SJSA1 (cell line): ENCODE data around the gene ADH7. TPM values are rescaled to one million over a fixed set of nuclear protein-coding genes. Genes with fewer than 3 reads are reported as not detected.
A peak's percentile ranks its signal among the peaks of the same experiment; 100 is the strongest.
"Not testable (repeated sequence)": the region's sequence is repeated elsewhere in the genome, so short reads cannot be mapped to it uniquely, and the experiment has no call there.

Experiments
- DNase-seq, 2 experiments: peaks; one replicate each; pipeline ENCODE4 v3.0.0-alpha.2; 2015 to 2020; ENCODE audit warnings: low spot score in 2 of 2, low read depth in 1 of 2
- H3K27ac ChIP-seq: fragments of 250-450 bp; sonication (Bioruptor Pico); 2 replicates; pipeline ENCODE4 v1.5.1; 2020; ENCODE audit warnings: mild to moderate bottlenecking, moderate library complexity
- H3K27me3 ChIP-seq: fragments of 250-450 bp; sonication (Bioruptor Pico); replicated peaks from 2 replicates; pipeline ENCODE4 v1.5.1; 2020; ENCODE audit warnings: mild to moderate bottlenecking, moderate library complexity
- H3K36me3 ChIP-seq: fragments of 250-450 bp; sonication (Bioruptor Pico); 2 replicates; pipeline ENCODE4 v1.5.1; 2020; ENCODE audit warnings: mild to moderate bottlenecking
- H3K4me1 ChIP-seq: fragments of 250-450 bp; sonication (Bioruptor Pico); replicated peaks from 2 replicates; pipeline ENCODE4 v1.6.1; 2021; ENCODE audit warnings: mild to moderate bottlenecking
- H3K4me3 ChIP-seq: fragments of 250-450 bp; sonication (Bioruptor Pico); 2 replicates; pipeline ENCODE4 v1.5.1; 2020; ENCODE audit warnings: mild to moderate bottlenecking
- H3K9me3 ChIP-seq: fragments of 250-450 bp; sonication (Bioruptor Pico); replicated peaks from 2 replicates; pipeline ENCODE4 v1.5.1; 2020; ENCODE audit warnings: mild to moderate bottlenecking
- total RNA-seq: library from RNA; depleted of rRNA; stranded (reverse); fragments of >200 nt; shearing (Covaris generic); gene quantifications from 2 replicates; pipeline ENCODE4 v1.2.3, GENCODE V29; 2014

Gene ADH7
- total RNA-seq, 1 experiment from 2014 or later = not detected

GRCh38 chr4:99447513-99447912 is 12.4 kb upstream of the ADH7 start:
- Histone ChIP-seq H3K36me3 (no peaks in the 10 kb centered on the region), H3K9me3 (peaks cover 2% of the 10 kb centered on the region; the same call in 1 of the 2 replicates), H3K4me1 (peaks cover 8% of the 10 kb centered on the region), H3K27me3 (no peaks in the 10 kb centered on the region), H3K27ac (peak overlapping the region; percentile 12; the same call in 1 of the 2 replicates), H3K4me3 (no peak overlapping the region)
- no peak for DNase-seq

GRCh38 chr4:99447079-99447478 is 11.9 kb upstream of the ADH7 start:
- Histone ChIP-seq H3K27me3 (no peaks in the 10 kb centered on the region), H3K4me3 (no peak overlapping the region), H3K36me3 (no peaks in the 10 kb centered on the region), H3K27ac (peak overlapping the region; percentile 12; the same call in 1 of the 2 replicates), H3K4me1 (peaks cover 8% of the 10 kb centered on the region), H3K9me3 (no peaks in the 10 kb centered on the region; the same call in 1 of the 2 replicates)
- peak in 1 of 2 experiments; percentile 38 for DNase-seq

DNA sequence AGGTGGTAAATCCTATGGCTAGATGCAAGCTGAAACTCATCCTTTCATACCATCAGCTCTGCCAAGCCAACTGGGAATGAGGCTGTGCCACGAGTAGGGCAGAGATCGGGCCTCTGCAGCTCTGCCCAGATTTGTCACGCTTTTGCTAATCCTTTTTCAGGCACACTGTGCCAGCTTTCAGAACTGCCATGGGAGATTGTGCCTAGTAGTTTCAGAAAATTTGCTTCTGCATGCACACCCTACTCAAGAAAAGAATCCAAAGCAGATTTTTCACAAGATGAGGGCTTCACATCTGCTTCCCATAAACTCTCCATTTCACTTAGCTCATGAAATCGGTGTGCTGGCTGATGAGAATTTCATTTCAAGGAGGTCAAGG is 3.3 kb upstream of the ADH7 start:
- Histone ChIP-seq H3K9me3 (no peaks in the 10 kb centered on the region), H3K4me1 (no peaks in the 10 kb centered on the region), H3K27ac (no peak overlapping the region), H3K27me3 (no peaks in the 10 kb centered on the region), H3K36me3 (no peaks in the 10 kb centered on the region), H3K4me3 (no peak overlapping the region)
- no peak for DNase-seq

DNA sequence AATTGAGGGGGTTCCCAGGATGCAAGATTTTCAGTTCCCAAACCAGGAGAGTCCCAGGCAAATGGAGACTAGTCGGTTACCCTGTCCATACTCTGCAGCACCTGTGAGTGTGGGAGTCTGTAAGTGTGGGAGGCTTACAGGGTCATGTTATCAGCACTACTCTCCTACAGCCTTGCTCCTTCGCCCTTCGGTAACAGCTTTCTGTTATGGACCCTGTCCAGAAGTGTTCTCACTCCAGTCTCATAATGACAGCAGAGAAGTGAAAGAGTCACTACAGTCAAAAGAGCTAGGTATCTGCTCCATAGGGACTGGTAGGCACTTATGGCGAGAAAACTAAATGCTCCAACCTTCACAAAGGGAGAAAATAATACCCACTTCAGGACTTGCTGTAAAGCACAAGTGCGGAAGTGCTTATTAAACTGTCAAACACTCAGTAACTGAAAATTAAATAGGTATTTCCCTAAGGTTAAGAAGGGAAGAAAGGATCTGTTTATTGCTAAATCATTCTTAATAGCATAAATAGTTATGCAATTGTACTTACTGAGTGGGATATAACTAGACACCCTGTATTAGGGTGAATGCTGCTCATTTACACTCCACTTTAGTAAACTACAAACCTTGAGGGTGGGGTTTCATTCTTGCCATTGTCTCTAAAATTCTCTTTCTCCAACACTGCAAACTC is 2.7 kb upstream of the ADH7 start:
- Histone ChIP-seq H3K36me3 (no peaks in the 10 kb centered on the region), H3K4me3 (no peak overlapping the region), H3K9me3 (no peaks in the 10 kb centered on the region), H3K4me1 (no peaks in the 10 kb centered on the region), H3K27ac (no peak overlapping the region), H3K27me3 (no peaks in the 10 kb centered on the region)
- DNase-seq = no peak

GRCh38 chr4:99436976-99437722 is 2.0 kb upstream of the ADH7 start:
- no peaks in the 10 kb centered on the region for H3K9me3 ChIP-seq
- no peaks in the 10 kb centered on the region for H3K4me1 ChIP-seq
- no peak for DNase-seq
- H3K27ac ChIP-seq = no peak overlapping the region
- H3K36me3 ChIP-seq = no peaks in the 10 kb centered on the region
- no peaks in the 10 kb centered on the region for H3K27me3 ChIP-seq
- no peak overlapping the region for H3K4me3 ChIP-seq

DNA sequence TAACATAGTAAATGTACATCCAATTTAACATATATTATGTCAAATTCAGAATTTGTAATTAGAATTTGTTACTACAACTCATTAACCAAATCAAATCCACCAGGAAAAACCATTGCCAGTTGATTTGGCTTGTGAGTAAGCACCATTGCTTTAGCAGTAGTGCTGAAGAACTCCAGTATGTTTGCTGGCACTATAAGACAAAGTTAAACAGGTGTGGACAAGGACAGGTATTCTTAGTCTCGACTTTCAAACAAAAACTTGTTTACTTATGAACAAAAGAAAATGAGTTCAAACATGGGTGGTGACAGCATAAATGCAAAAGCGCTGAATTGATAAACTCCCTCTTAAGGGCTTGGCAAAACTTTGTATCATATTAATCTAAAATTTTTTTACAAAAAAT is 1.3 kb upstream of the ADH7 start:
- Histone ChIP-seq H3K27me3 (no peaks in the 10 kb centered on the region), H3K9me3 (no peaks in the 10 kb centered on the region), H3K4me3 (no peak overlapping the region), H3K4me1 (no peaks in the 10 kb centered on the region), H3K36me3 (no peaks in the 10 kb centered on the region), H3K27ac (no peak overlapping the region)
- no peak for DNase-seq

GRCh38 chr4:99430106-99430505 is 5.0 kb downstream of the ADH7 start:
- Histone ChIP-seq H3K9me3 (no peaks in the 10 kb centered on the region), H3K4me3 (no peak overlapping the region), H3K27ac (no peak overlapping the region), H3K4me1 (no peaks in the 10 kb centered on the region), H3K36me3 (no peaks in the 10 kb centered on the region), H3K27me3 (no peaks in the 10 kb centered on the region)
- no peak for DNase-seq

GRCh38 chr4:99417125-99417524 is 18.0 kb downstream of the ADH7 start:
- 0 out of 2 replicates have a peak, but pooled peaks cover 2% of the 10 kb centered on the region for H3K27me3 ChIP-seq
- H3K27ac ChIP-seq = no peak overlapping the region
- DNase-seq = no peak
- H3K4me3 ChIP-seq = no peak overlapping the region
- H3K36me3 ChIP-seq = no peaks in the 10 kb centered on the region
- no peaks in the 10 kb centered on the region for H3K9me3 ChIP-seq
- no peaks in the 10 kb centered on the region for H3K4me1 ChIP-seq

GRCh38 chr4:99415762-99416161 is 19.4 kb downstream of the ADH7 start:
- H3K9me3 ChIP-seq, H3K4me1 ChIP-seq, H3K27me3 ChIP-seq, H3K36me3 ChIP-seq, H3K4me3 ChIP-seq, DNase-seq, H3K27ac ChIP-seq: not testable (repeated sequence)

GRCh38 chr4:99414902-99415301 is 20.2 kb downstream of the ADH7 start:
- H3K36me3 ChIP-seq, H3K27ac ChIP-seq: not testable (repeated sequence)

DNA sequence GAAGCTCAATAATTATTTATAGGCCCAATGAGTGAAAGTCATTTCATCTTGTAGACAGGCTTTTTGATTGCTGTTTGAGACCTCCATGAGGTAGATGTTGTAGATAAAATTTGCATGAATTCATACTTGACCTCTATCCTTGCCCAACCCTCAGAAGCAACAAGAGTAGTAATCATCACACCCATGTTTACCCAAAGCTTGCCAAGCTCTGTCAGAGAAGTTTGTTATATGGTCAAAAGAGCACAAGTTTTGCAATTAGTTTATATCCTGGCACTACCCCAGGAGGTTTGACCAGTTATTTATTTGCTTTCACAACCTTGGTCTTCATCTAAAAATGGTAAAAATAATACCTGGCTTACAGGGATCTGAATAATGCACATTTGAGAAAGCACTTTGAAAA is 20.7 kb downstream of the ADH7 start:
- Histone ChIP-seq H3K27ac (no peak overlapping the region), H3K9me3 (no peaks in the 10 kb centered on the region), H3K36me3 (no peaks in the 10 kb centered on the region), H3K27me3 (0 out of 2 replicates have a peak, but pooled peaks cover 2% of the 10 kb centered on the region), H3K4me1 (no peaks in the 10 kb centered on the region), H3K4me3 (no peak overlapping the region)
- no peak for DNase-seq

More at GRCh38 chr4:99414902-99415301, 20.2 kb downstream of the ADH7 start:
- not testable (repeated sequence) for H3K4me1 ChIP-seq, H3K27me3 ChIP-seq, DNase-seq, H3K4me3 ChIP-seq, H3K9me3 ChIP-seq

DNA sequence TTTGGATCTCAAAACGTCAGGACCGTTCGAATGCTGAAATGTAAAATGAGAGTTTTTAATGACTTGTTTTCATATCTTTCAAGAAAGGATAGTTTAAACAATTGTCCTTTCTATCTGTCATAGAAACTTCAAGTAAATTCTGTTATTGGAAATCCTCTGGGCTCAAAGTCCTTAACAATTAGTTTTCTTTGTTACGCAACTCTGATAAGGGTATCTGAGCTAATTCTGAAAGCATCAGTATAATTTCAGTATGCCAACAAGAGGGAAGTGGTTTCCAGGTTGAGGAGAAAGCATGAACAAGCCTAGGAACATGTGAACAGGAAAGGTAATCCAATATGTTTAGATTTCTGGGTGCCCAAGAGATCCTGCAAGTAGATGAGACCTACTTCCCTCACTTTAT is 22.0 kb downstream of the ADH7 start:
- no peak for DNase-seq
- H3K4me1 ChIP-seq = no peaks in the 10 kb centered on the region
- H3K36me3 ChIP-seq = no peaks in the 10 kb centered on the region
- H3K9me3 ChIP-seq = no peaks in the 10 kb centered on the region
- 0 out of 2 replicates have a peak, but pooled peaks cover 2% of the 10 kb centered on the region for H3K27me3 ChIP-seq
- H3K27ac ChIP-seq = no peak overlapping the region
- H3K4me3 ChIP-seq = no peak overlapping the region

DNA sequence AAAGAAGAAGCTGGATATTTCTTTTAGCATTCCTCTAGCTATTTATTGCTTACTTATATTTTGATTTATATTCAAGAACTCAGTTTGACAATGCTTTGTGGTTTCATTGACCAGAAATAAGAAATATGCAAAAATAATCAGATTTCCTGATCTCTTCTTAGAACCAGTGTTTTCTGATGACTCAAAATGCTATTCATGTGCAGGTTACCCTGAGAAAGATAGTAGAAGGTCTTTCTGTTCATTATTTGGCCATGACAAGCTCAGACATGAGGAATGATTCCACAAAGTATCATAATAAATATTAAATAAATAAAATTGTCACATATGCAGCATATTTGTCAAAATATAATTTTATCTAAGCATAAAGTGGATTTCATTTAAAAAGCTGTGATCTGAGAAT is 24.1 kb downstream of the ADH7 start:
- no peak for DNase-seq
- Histone ChIP-seq H3K36me3 (no peaks in the 10 kb centered on the region), H3K27ac (no peak overlapping the region), H3K27me3 (0 out of 2 replicates have a peak, but pooled peaks cover 2% of the 10 kb centered on the region), H3K4me1 (no peaks in the 10 kb centered on the region), H3K4me3 (no peak overlapping the region), H3K9me3 (no peaks in the 10 kb centered on the region)

DNA sequence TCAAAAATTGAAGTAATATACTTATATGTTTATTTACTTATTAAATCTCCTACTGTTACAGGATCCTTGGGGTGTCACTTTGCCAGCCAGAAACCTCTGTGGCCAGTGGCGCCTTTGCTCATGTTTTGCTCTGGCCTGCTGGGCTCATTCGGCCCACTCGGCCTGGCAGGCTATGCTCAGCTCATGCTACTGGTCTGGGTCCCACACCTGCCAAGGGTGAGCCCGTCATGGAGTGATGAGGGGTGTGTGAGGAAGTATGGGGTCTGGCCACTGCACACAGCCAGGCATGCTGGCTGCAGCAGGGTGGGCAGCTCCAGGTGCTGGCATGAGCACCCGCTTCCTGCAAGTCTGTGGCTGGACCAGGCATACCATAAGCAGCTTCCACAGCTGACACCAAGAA is 25.1 kb downstream of the ADH7 start:
- Histone ChIP-seq H3K27me3 (0 out of 2 replicates have a peak, but pooled peaks cover 2% of the 10 kb centered on the region), H3K4me3 (no peak overlapping the region), H3K4me1 (no peaks in the 10 kb centered on the region), H3K9me3 (no peaks in the 10 kb centered on the region), H3K36me3 (no peaks in the 10 kb centered on the region), H3K27ac (no peak overlapping the region)
- DNase-seq = no peak
